ENCODE results near the gene SAMD15.

GRCh38 chr14:77329872-77330271, 47.3 kb upstream of the SAMD15 start:
- TF ChIP-seq, protein P1, sequence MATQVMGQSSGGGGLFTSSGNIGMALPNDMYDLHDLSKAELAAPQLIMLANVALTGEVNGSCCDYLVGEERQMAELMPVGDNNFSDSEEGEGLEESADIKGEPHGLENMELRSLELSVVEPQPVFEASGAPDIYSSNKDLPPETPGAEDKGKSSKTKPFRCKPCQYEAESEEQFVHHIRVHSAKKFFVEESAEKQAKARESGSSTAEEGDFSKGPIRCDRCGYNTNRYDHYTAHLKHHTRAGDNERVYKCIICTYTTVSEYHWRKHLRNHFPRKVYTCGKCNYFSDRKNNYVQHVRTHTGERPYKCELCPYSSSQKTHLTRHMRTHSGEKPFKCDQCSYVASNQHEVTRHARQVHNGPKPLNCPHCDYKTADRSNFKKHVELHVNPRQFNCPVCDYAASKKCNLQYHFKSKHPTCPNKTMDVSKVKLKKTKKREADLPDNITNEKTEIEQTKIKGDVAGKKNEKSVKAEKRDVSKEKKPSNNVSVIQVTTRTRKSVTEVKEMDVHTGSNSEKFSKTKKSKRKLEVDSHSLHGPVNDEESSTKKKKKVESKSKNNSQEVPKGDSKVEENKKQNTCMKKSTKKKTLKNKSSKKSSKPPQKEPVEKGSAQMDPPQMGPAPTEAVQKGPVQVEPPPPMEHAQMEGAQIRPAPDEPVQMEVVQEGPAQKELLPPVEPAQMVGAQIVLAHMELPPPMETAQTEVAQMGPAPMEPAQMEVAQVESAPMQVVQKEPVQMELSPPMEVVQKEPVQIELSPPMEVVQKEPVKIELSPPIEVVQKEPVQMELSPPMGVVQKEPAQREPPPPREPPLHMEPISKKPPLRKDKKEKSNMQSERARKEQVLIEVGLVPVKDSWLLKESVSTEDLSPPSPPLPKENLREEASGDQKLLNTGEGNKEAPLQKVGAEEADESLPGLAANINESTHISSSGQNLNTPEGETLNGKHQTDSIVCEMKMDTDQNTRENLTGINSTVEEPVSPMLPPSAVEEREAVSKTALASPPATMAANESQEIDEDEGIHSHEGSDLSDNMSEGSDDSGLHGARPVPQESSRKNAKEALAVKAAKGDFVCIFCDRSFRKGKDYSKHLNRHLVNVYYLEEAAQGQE (IDR thresholded peaks at IDR 0.05): no peak
- TF ChIP-seq CTCF (IDR thresholded peaks at IDR 0.05; ENCODE audit: low read depth, low read length, missing input control): no peak
